Gastroesophageal sphincter (tissue), 3 donors: ENCODE data around the gene SCAPER.

ENCODE experiments used
- EP300 ChIP-seq: sonication (generic); formaldehyde crosslinking; IDR thresholded peaks from one replicate; pipeline ENCODE4 v1.6.1; 2017; ENCODE audit warnings: antibody characterized with exemption, mild to moderate bottlenecking
- POLR2A ChIP-seq, 2 donors: fragments of 450-650 bp; IDR thresholded peaks; one replicate each; pipeline ENCODE4 v1.6.1; 2017; ENCODE audit warnings: antibody characterized with exemption in 2 of 2, mild to moderate bottlenecking in 2 of 2, moderate library complexity in 1 of 2
- POLR2AphosphoS5 ChIP-seq: sonication (generic); formaldehyde crosslinking; IDR thresholded peaks from one replicate; pipeline ENCODE4 v1.6.1; 2017; ENCODE audit warnings: antibody characterized with exemption
- TF ChIP-seq, protein P1 (sequence below), 4 experiments: fragments of 200-600 bp in 2 of 4; fragments of 450-650 bp in 2 of 4; sonication (generic) in 1 of 4; IDR thresholded peaks; one replicate each; pipeline ENCODE4 v1.5.1; 2017 to 2019; ENCODE audit warnings: antibody characterized with exemption in 4 of 4, mild to moderate bottlenecking in 2 of 4, moderate library complexity in 2 of 4

DNA sequence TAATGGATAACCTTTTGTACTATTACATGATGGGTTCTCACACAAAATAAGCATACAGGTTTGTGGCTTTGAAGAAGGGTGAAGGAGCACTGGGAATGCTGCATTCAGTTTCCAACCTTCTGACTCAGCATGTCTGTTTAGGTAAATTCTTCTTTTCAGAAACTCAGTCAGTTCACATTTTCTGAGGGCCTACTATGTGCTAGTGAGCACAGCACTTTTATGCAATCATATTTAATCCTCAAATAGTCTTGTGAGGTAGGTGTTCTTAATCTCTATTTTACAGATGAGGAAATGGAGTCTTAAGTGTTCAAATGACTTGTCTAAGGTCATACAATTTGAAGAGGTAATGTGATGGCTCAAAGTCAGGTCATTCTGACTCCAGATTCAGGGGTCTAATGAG lies 527.4 kb downstream of the SCAPER start:
- TF ChIP-seq, protein P1, sequence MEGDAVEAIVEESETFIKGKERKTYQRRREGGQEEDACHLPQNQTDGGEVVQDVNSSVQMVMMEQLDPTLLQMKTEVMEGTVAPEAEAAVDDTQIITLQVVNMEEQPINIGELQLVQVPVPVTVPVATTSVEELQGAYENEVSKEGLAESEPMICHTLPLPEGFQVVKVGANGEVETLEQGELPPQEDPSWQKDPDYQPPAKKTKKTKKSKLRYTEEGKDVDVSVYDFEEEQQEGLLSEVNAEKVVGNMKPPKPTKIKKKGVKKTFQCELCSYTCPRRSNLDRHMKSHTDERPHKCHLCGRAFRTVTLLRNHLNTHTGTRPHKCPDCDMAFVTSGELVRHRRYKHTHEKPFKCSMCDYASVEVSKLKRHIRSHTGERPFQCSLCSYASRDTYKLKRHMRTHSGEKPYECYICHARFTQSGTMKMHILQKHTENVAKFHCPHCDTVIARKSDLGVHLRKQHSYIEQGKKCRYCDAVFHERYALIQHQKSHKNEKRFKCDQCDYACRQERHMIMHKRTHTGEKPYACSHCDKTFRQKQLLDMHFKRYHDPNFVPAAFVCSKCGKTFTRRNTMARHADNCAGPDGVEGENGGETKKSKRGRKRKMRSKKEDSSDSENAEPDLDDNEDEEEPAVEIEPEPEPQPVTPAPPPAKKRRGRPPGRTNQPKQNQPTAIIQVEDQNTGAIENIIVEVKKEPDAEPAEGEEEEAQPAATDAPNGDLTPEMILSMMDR (IDR thresholded peaks at IDR 0.05): no peak
- TF ChIP-seq EP300 (no peak), POLR2AphosphoS5 (no peak), POLR2A (IDR thresholded peaks at IDR 0.05) (no peak)
